Caco-2 (cell line): ENCODE results near the gene SLC5A2. TPM values are rescaled to one million over a fixed set of nuclear protein-coding genes. Genes with fewer than 3 reads are reported as not detected.

Experiments
- BruUV-seq: library from RNA; stranded (reverse); fragments of 400-500 nt; replicated peaks from 2 replicates; lab custom pipeline; 2021; lab: Mats Ljungman, UMichigan
- CTCF ChIA-PET: fragments of 300-600 bp; sonication (Branson Sonifier 250); formaldehyde crosslinking; loops from one replicate; lab custom pipeline; 2022; ENCODE audit warnings: antibody characterized with exemption; lab: Charles Lee
- POLR2A ChIA-PET: fragments of 300-600 bp; sonication (Branson Sonifier 250); formaldehyde crosslinking; loops from one replicate; lab custom pipeline; 2022; ENCODE audit warnings: antibody characterized with exemption; lab: Charles Lee
- DNase-seq, 2 experiments: peaks; one replicate each; pipeline versions ENCODE4 v3.0.0 to v3.0.0-alpha.2; 2020 to 2022
- H3K27me3 ChIP-seq: replicated peaks from 2 replicates; pipeline ENCODE4 v1.6.0; 2011; ENCODE audit warnings: low read length; ENCODE audit not compliant: control insufficient read depth, insufficient read depth
- H3K36me3 ChIP-seq: 2 replicates; pipeline ENCODE4 v1.5.1; 2011; ENCODE audit warnings: low read length; ENCODE audit not compliant: control insufficient read depth, insufficient read depth
- H3K4me1 ChIP-seq: fragments of 250-450 bp; sonication (Bioruptor Pico); 2 replicates; pipeline ENCODE4 v1.5.1; 2020; ENCODE audit warnings: mild to moderate bottlenecking
- H3K4me3 ChIP-seq: 2 replicates; pipeline ENCODE4 v1.5.1; 2011; ENCODE audit warnings: low read depth, mild to moderate bottlenecking, control low read depth, low read length
- H3K9me3 ChIP-seq: fragments of 250-450 bp; sonication (Bioruptor Pico); 2 replicates; pipeline ENCODE4 v1.5.1; 2020; ENCODE audit warnings: mild to moderate bottlenecking, moderate library complexity
- H3K27ac Mint-ChIP-seq: one replicate; pipeline ENCODE4 v1.8.0; 2022; ENCODE audit warnings: mixed read lengths; ENCODE audit not compliant: unreplicated experiment
- H3K27me3 Mint-ChIP-seq: one replicate; pipeline ENCODE4 v1.8.0; 2022; ENCODE audit warnings: mixed read lengths; ENCODE audit not compliant: insufficient read depth, unreplicated experiment
- H3K36me3 Mint-ChIP-seq: one replicate; pipeline ENCODE4 v1.8.0; 2022; ENCODE audit warnings: mild to moderate bottlenecking, mixed read lengths; ENCODE audit not compliant: insufficient read depth, unreplicated experiment
- H3K4me1 Mint-ChIP-seq: one replicate; pipeline ENCODE4 v1.8.0; 2022; ENCODE audit warnings: low read depth, mixed read lengths; ENCODE audit not compliant: unreplicated experiment
- H3K4me3 Mint-ChIP-seq: one replicate; pipeline ENCODE4 v1.8.0; 2022; ENCODE audit warnings: mild to moderate bottlenecking, moderate library complexity, mixed read lengths; ENCODE audit not compliant: unreplicated experiment
- H3K9me3 Mint-ChIP-seq: one replicate; pipeline ENCODE4 v1.8.0; 2022; ENCODE audit warnings: mixed read lengths; ENCODE audit not compliant: unreplicated experiment
- intact Hi-C: fragments of 100-400 bp; cut with micrococcal nuclease; formaldehyde crosslinking; loops from one replicate; pipeline ENCODE4 v1.10.0; 2022; ENCODE audit not compliant: unreplicated experiment
- total RNA-seq: library from RNA; stranded (reverse); gene quantifications from 2 replicates; pipeline ENCODE4 v1.2.3, GENCODE V29; 2022
- TF ChIP-seq, protein P1 (sequence below), 2 experiments: fragments of 200-600 bp in 1 of 2; IDR thresholded peaks; 1 replicate in 1 of 2; 2 replicates in 1 of 2; pipeline versions ENCODE4 v1.5.1 to v1.8.0; 2011 to 2022; ENCODE audit warnings: antibody characterized with exemption in 1 of 2, control low read depth in 1 of 2, inconsistent platforms in 1 of 2, low read depth in 1 of 2, low read length in 1 of 2, mild to moderate bottlenecking in 1 of 2, moderate library complexity in 1 of 2; ENCODE audit not compliant: insufficient read depth in 1 of 2, severe bottlenecking in 1 of 2, unreplicated experiment in 1 of 2

SLC5A2 gene
- total RNA-seq, 1 experiment from 2014 or later = 3.0 TPM

DNA sequence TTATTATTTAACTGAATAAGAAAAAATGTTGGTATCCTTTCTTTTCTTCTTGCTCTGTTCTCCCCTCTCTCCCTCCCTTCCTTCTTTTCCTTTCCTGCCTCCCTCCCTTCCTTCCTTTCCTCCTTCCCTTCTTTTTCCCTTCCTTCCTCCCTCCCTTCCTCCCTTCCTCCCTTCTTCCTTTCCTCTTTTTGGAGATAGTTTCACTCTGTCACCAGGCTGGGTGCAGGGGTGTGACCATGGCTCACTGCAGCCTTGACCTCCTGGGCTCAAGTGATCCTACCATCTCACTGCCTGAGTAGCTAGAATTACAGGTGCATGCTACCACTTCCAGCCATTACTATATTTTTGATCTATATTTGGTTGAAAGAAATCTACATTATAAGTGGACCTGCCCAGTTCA, 31.0 kb downstream of the SLC5A2 start:
- H3K4me1 Mint-ChIP-seq = peaks cover 6% of the 10 kb centered on the region
- POLR2A ChIA-PET = no interaction called here
- H3K4me3 Mint-ChIP-seq = no peak overlapping the region
- Histone ChIP-seq H3K9me3 (no peaks in the 10 kb centered on the region), H3K27me3 (no peaks in the 10 kb centered on the region), H3K36me3 (no peaks in the 10 kb centered on the region), H3K4me3 (no peak overlapping the region), H3K4me1 (no peaks in the 10 kb centered on the region)
- H3K27me3 Mint-ChIP-seq = no peaks in the 10 kb centered on the region
- CTCF ChIA-PET = no interaction called here
- intact Hi-C loops = no loop called here
- TF ChIP-seq, protein P1, sequence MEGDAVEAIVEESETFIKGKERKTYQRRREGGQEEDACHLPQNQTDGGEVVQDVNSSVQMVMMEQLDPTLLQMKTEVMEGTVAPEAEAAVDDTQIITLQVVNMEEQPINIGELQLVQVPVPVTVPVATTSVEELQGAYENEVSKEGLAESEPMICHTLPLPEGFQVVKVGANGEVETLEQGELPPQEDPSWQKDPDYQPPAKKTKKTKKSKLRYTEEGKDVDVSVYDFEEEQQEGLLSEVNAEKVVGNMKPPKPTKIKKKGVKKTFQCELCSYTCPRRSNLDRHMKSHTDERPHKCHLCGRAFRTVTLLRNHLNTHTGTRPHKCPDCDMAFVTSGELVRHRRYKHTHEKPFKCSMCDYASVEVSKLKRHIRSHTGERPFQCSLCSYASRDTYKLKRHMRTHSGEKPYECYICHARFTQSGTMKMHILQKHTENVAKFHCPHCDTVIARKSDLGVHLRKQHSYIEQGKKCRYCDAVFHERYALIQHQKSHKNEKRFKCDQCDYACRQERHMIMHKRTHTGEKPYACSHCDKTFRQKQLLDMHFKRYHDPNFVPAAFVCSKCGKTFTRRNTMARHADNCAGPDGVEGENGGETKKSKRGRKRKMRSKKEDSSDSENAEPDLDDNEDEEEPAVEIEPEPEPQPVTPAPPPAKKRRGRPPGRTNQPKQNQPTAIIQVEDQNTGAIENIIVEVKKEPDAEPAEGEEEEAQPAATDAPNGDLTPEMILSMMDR (IDR thresholded peaks at IDR 0.05; ENCODE audit: insufficient read depth in 1 of 2, low read depth in 1 of 2, low read length in 1 of 2, severe bottlenecking in 1 of 2, unreplicated experiment in 1 of 2) = no peak
- BruUV-seq = no TSS peak
- no peak overlapping the region for H3K27ac Mint-ChIP-seq
- no peak for DNase-seq
- no peaks in the 10 kb centered on the region for H3K9me3 Mint-ChIP-seq
- peaks cover 6% of the 10 kb centered on the region for H3K36me3 Mint-ChIP-seq

DNA sequence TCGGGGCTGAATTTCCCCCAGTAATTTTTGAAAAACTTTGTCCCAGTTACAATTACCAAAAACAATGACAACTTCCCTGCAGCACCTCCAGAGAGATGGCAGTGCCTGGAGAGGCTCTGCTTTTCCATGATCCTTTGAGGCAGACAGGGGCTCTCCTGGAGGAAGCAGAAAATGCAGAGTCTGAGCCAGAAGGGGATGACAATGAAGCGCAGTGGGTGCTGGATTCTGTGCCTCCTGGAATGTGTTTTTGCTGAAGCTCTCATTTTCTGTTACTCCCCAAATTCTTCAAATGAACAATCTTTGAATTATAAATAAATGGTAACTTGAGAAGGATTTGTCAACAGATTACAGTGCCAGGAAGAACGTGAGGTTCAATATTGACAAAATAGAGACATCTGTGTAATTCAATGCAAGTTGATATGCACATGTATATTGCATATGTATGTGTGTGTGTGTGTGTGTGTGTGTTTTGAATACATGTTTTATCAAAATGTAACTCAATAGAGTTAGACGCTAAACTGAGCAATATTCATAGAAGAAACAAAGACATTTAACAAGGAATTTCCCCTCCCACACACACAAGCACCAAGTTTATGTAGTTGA, 35.0 kb downstream of the SLC5A2 start:
- intact Hi-C loops = no loop called here
- BruUV-seq = no TSS peak
- TF ChIP-seq, protein P1 (IDR thresholded peaks at IDR 0.05; ENCODE audit: insufficient read depth in 1 of 2, low read depth in 1 of 2, low read length in 1 of 2, severe bottlenecking in 1 of 2, unreplicated experiment in 1 of 2) = no peak
- DNase-seq = no peak
- Histone ChIP-seq H3K27me3 (no peaks in the 10 kb centered on the region), H3K4me1 (no peaks in the 10 kb centered on the region), H3K9me3 (no peaks in the 10 kb centered on the region), H3K36me3 (no peaks in the 10 kb centered on the region), H3K4me3 (no peak overlapping the region)
- POLR2A ChIA-PET = no interaction called here
- H3K4me3 Mint-ChIP-seq = no peak overlapping the region
- no peak overlapping the region for H3K27ac Mint-ChIP-seq
- no peaks in the 10 kb centered on the region for H3K36me3 Mint-ChIP-seq
- no peaks in the 10 kb centered on the region for H3K4me1 Mint-ChIP-seq
- no peaks in the 10 kb centered on the region for H3K9me3 Mint-ChIP-seq
- CTCF ChIA-PET = no interaction called here
- H3K27me3 Mint-ChIP-seq = no peaks in the 10 kb centered on the region

DNA sequence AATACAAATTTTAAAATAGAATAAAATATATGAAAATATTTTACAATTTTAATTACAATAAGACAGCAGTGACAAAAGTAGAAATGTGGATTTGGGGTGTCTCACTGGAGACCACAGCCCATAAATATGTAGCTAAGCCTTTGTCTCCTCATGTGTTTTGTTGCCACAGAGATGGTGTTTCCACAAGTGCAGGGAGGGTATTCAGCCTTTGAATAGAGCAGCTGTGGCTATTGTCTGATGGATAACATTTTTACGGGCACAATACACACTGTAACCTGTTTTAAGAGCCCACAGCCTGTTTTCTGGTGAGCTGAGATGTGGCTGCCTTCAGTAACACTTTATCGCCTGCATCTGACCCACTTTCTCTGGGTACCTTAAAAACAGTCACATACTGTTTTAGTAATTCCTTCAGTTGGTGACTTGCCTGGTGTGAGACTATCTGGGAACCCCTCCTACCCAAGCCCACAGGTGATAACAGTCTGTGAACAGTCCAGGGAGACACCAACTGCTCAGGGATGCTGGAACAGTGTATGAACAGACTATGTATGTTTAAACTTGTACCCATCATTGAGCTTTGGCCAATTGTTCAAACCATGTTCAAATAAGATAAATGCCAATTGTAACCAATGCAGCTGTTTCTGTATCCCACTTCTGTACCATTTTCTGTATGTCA, 37.0 kb downstream of the SLC5A2 start:
- TF ChIP-seq, protein P1 (IDR thresholded peaks at IDR 0.05; ENCODE audit: insufficient read depth in 1 of 2, low read depth in 1 of 2, low read length in 1 of 2, severe bottlenecking in 1 of 2, unreplicated experiment in 1 of 2) = no peak
- no peaks in the 10 kb centered on the region for H3K4me1 ChIP-seq
- no peak for DNase-seq
- intact Hi-C loops = no loop called here
- no peaks in the 10 kb centered on the region for H3K4me1 Mint-ChIP-seq
- CTCF ChIA-PET = no interaction called here
- H3K36me3 ChIP-seq = no peaks in the 10 kb centered on the region
- H3K36me3 Mint-ChIP-seq = no peaks in the 10 kb centered on the region
- H3K27me3 Mint-ChIP-seq = no peaks in the 10 kb centered on the region
- no peak overlapping the region for H3K4me3 Mint-ChIP-seq
- no peak overlapping the region for H3K27ac Mint-ChIP-seq
- no TSS peak for BruUV-seq
- no peak overlapping the region for H3K4me3 ChIP-seq
- POLR2A ChIA-PET = no interaction called here
- no peaks in the 10 kb centered on the region for H3K9me3 Mint-ChIP-seq
- H3K27me3 ChIP-seq = no peaks in the 10 kb centered on the region
- H3K9me3 ChIP-seq = no peaks in the 10 kb centered on the region
